LNCaP clone FGC (cell line): ENCODE results near the gene SMARCA2.

Source experiments
- DNase-seq: peaks from one replicate; pipeline ENCODE4 v3.0.0-alpha.2; 2011; ENCODE audit warnings: low read depth
- H3K4me3 ChIP-seq: 2 replicates; pipeline ENCODE4 v1.5.1; 2011; ENCODE audit warnings: mild to moderate bottlenecking, low read depth, low read length, control low read depth
- TF ChIP-seq, protein P1 (sequence below): IDR thresholded peaks from 2 replicates; pipeline ENCODE4 v1.5.1; 2012; ENCODE audit warnings: mild to moderate bottlenecking; ENCODE audit not compliant: control insufficient read depth, insufficient read depth; ENCODE audit errors: extremely low read depth

SMARCA2 gene

DNA sequence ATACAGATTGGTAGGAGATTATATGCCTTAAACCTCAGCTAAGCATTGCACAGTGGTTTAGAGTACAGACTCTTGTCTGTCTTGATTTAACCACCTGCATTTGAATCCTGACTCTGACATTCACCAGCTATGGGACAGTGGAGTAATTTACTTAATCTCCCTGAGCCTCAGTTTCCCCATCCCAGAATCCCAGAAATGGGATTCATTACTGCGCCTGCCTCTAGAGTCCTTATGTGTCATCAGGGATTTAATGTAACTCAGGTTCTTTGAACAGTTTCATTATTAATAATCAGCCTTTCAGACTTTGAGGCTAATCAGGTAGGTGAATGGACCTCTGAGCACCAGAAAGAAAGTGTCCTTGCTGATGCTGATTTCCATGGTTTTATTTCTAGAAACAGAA is 149.1 kb downstream of the SMARCA2 start:
- no peak for DNase-seq
- H3K4me3 ChIP-seq, result no peak overlapping the region

DNA sequence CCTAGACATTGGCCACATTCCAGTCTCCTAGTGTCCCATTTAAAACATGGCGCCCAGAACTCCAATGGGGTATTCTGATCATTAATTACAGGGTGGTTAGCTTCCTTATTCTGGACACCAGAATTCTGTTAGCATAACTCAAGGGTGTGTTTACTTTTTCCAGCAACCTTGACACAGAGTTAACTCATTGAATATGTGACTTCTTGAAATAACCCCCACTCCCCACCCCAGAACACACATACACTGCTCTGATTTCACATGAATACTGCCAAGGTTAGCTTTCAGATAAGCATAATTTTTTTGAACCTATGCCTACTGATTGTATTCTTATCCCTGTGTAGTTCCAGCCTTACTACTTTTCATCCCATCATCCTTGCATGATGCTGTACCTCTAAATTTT is 151.1 kb downstream of the SMARCA2 start:
- DNase-seq, result no peak
- TF ChIP-seq, protein P1, sequence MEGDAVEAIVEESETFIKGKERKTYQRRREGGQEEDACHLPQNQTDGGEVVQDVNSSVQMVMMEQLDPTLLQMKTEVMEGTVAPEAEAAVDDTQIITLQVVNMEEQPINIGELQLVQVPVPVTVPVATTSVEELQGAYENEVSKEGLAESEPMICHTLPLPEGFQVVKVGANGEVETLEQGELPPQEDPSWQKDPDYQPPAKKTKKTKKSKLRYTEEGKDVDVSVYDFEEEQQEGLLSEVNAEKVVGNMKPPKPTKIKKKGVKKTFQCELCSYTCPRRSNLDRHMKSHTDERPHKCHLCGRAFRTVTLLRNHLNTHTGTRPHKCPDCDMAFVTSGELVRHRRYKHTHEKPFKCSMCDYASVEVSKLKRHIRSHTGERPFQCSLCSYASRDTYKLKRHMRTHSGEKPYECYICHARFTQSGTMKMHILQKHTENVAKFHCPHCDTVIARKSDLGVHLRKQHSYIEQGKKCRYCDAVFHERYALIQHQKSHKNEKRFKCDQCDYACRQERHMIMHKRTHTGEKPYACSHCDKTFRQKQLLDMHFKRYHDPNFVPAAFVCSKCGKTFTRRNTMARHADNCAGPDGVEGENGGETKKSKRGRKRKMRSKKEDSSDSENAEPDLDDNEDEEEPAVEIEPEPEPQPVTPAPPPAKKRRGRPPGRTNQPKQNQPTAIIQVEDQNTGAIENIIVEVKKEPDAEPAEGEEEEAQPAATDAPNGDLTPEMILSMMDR, result no peak
- no peak overlapping the region for H3K4me3 ChIP-seq

More for the DNA sequence above, 149.1 kb downstream of the SMARCA2 start:
- TF ChIP-seq, protein P1, result no peak

DNA sequence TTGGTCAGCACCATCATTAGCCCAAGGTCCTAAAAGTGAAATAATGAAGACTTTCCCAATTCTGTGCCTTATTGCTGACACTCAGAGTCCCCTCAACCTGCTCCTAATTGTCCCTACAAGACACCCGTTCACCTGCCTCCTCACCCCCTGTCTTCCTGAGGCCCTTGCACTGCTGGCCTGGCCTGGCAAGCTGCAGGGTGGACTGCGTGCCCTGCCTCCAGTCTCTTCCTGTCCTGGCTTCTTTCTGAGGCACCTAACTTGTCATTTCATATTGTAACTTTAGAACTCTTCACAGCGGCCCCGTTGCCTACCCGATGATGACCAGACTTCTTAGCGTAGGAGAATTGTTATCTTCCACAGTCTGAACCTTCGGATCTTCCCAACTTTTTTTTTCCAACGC is 153.9 kb downstream of the SMARCA2 start:
- DNase-seq, result no peak
- TF ChIP-seq, protein P1, result no peak
- H3K4me3 ChIP-seq, result no peak overlapping the region

DNA sequence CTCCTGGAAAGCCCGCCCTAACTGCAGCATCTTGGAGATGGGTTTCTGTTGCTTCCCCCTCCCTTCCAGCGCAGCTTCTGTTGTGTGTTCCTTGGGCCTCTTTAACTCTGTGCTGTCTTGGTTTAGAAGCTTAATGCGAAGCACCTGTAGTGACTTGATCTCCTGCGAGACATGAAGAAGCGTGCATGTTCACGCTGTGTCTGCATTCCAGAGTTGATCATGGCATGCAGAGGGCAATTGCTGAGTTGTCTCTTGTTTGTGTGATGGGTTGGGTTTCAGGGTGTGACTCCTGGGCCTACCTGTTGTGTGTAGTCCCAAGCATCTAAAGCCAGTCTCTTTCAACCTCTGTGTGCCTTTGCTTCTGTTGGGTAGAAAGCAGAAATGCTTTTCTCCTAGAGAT is 155.6 kb downstream of the SMARCA2 start:
- no peak for DNase-seq
- H3K4me3 ChIP-seq, result no peak overlapping the region
- TF ChIP-seq, protein P1, result no peak

DNA sequence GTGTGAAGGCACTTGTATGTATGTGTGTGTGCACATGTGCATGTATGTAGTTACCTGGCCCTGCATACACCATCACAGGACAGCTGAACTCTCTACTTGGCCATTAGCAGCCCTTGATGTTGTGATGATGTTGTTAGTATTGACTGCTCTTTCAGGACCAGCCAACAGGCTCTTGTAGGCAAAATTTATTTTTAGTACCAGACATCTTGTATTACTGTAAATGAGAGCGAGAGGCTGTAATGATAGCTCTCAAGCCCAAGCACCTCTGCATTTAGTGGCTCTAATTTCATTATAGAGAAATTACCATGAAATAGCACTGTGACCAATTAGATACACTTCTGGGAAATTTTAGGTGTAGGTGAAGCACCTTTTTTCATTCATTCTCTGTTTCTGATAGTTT is 158.0 kb downstream of the SMARCA2 start:
- H3K4me3 ChIP-seq, result no peak overlapping the region
- TF ChIP-seq, protein P1, result no peak
- no peak for DNase-seq

DNA sequence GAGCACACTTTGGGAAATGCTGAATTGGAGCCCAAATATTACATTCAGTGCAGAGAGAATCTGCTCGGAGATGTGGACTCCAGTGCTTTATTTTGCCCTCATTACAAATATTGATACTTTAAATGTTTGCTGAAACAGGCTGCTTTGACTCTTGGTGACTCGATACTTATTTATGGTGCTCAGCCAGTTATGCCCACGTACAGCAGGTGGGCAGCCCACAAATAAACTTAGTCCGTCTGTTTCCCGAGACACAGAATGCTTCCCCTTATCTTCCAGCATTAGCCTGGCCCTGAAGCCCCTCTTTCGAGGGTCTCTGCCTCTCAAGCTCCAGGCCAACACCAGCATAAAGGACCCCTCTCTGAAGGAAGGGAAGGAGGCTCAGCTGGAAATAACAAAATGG is 158.7 kb downstream of the SMARCA2 start:
- no peak overlapping the region for H3K4me3 ChIP-seq
- TF ChIP-seq, protein P1, result no peak
- no peak for DNase-seq

DNA sequence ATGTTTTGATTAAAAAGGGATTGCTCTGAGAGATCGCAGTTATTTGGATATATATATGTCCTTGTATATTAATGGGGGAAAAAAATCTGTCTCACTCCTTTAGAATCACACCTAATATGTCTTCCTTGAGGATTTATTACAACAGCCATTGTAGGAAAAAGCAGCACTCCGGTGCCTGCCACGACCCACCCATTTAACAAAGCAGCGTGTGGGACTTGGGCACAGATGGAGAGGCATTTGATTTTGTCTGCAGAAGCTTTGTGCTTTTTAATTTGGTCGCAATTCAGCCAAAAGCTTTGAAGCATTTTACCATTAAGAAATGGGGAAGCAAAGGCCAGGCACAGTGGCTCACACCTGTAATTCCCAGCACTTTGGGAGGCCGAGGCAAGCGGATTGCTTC is 159.2 kb downstream of the SMARCA2 start:
- TF ChIP-seq, protein P1, result no peak
- DNase-seq, result no peak
- H3K4me3 ChIP-seq, result no peak overlapping the region
